Measurements from ENCODE around the gene ANO1. TPM values are rescaled to one million over a fixed set of nuclear protein-coding genes. Genes with fewer than 3 reads are reported as not detected.

The ANO1 gene
- total and polyA plus RNA-seq, 2 of the 8 experiments (the other 6 are each of a cell fraction or from before 2014, with no cell fraction given): 4.7 to 5.0 TPM

DNA sequence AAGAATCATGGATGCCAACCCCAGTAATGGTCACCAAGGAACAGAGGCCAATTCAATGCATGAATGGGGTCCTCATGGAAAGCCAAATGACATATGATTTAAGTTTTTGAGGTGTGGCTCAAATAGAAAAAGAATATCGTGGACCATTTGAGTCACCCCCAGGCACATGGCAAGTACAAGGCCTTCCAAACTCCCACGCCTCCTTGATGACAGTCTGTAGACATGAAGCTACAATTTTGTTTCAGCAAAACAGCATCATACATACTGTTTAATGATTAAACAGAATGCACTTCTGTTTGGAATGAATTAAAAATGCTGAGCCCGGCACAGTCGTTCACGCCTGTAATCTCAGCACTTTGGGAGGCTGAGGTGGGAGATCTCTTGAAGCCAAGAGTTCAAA is 132.4 kb downstream of the ANO1 start (continued):
- TF ChIP-seq CHD7 (IDR thresholded peaks at IDR 0.05; ENCODE audit: insufficient replicate concordance, low read length) (no peak), PHF8 (conservative IDR thresholded peaks at IDR 0.05; ENCODE audit: low read depth, low read length) (no peak), NANOG (IDR thresholded peaks at IDR 0.05; ENCODE audit: insufficient read depth, low read depth, low read length, poor library complexity, severe bottlenecking) (no peak), SP1 (IDR thresholded peaks at IDR 0.05; ENCODE audit: low read depth, low read length) (no peak), GABPA (IDR thresholded peaks at IDR 0.05; ENCODE audit: borderline replicate concordance, insufficient read depth, low read length) (no peak), POLR2A (IDR thresholded peaks at IDR 0.05; ENCODE audit: control extremely low read depth in 1 of 2, low read depth in 2 of 2, low read length in 2 of 2) (no peak), HDAC2 (IDR thresholded peaks at IDR 0.05; ENCODE audit: borderline replicate concordance in 1 of 2, low read depth in 2 of 2, low read length in 2 of 2) (no peak), GTF2F1 (IDR thresholded peaks at IDR 0.05; ENCODE audit: borderline replicate concordance, low read depth, low read length) (no peak), EZH2 (IDR thresholded peaks at IDR 0.05; ENCODE audit: low read depth, low read length, severe bottlenecking) (no peak)
